ENCODE data around the gene AACS.

- no peak for TF ChIP-seq YY1 (IDR thresholded peaks at IDR 0.05; ENCODE audit: insufficient read depth, insufficient read length)
- no peak for TF ChIP-seq SUZ12 (IDR thresholded peaks at IDR 0.05; ENCODE audit: extremely low read depth, insufficient read depth, insufficient read length)
- TF ChIP-seq ZNF274 (IDR thresholded peaks at IDR 0.05; ENCODE audit: low read depth, low read length): no peak
Measured at GRCh38 chr12:125186471-125187147, 121.4 kb downstream of the AACS start.

Data from NT2/D1 (cell line).